Gastrocnemius medialis (tissue), 4 donors: ENCODE data around the gene PAM16. TPM values are rescaled to one million over a fixed set of nuclear protein-coding genes. Genes with fewer than 3 reads are reported as not detected.
"Not testable (repeated sequence)": the region's sequence is repeated elsewhere in the genome, so short reads cannot be mapped to it uniquely, and the experiment has no call there.

Experiments
- ATAC-seq, 2 donors: fragments of 150-250 bp; one replicate each; pipeline ENCODE4 v1.9.1; 2016
- DNase-seq, 2 donors: peaks; one replicate each; pipeline ENCODE4 v3.0.0-alpha.2; 2019
- H3K27ac ChIP-seq, 4 donors: fragments of 200-600 bp; sonication (generic); 1 replicate in 1 of 4; 2 replicates in 3 of 4; pipeline ENCODE4 v1.5.1; 2016 to 2018; ENCODE audit warnings: mild to moderate bottlenecking in 2 of 4, moderate library complexity in 1 of 4
- H3K27me3 ChIP-seq, 3 donors: fragments of 200-600 bp; sonication (generic) in 2 of 3; 1 replicate in 1 of 3; 2 replicates in 2 of 3; pipeline versions ENCODE4 v1.5.1 to v1.6.0; 2016 to 2019; ENCODE audit warnings: mild to moderate bottlenecking in 1 of 3, moderate library complexity in 1 of 3
- H3K36me3 ChIP-seq, 2 donors: fragments of 200-600 bp; sonication (generic) in 1 of 2; one replicate each; pipeline ENCODE4 v1.5.1; 2017 to 2018
- H3K4me1 ChIP-seq, 2 donors: fragments of 200-600 bp; sonication (generic) in 1 of 2; one replicate each; pipeline ENCODE4 v1.5.1; 2016 to 2017; ENCODE audit warnings: mild to moderate bottlenecking in 2 of 2
- H3K4me3 ChIP-seq, 4 donors: fragments of 200-600 bp; sonication (generic) in 3 of 4; 1 replicate in 1 of 4; 2 replicates in 3 of 4; pipeline ENCODE4 v1.5.1; 2016 to 2019; ENCODE audit warnings: mild to moderate bottlenecking in 2 of 4
- H3K9me3 ChIP-seq, 3 donors: fragments of 200-600 bp; sonication (generic) in 2 of 3; 1 replicate in 1 of 3; 2 replicates in 2 of 3; pipeline ENCODE4 v1.5.1; 2016 to 2019
- CTCF ChIP-seq, 5 experiments: fragments of 450-650 bp in 3 of 5; fragments of 200-600 bp in 2 of 5; sonication (generic) in 2 of 5; IDR thresholded peaks in 4 of 5; conservative IDR thresholded peaks in 1 of 5; 1 replicate in 4 of 5; 2 replicates in 1 of 5; pipeline ENCODE4 v1.5.1; 2016 to 2019; ENCODE audit warnings: antibody characterized with exemption in 5 of 5, mild to moderate bottlenecking in 3 of 5, moderate library complexity in 3 of 5
- POLR2A ChIP-seq, 2 donors: fragments of 450-650 bp; IDR thresholded peaks; one replicate each; pipeline ENCODE4 v1.6.1; 2017; ENCODE audit warnings: antibody characterized with exemption in 2 of 2, mild to moderate bottlenecking in 2 of 2, moderate library complexity in 2 of 2
- in situ Hi-C, 4 donors: fragments of 200-750 bp; cut with MboI; loops; one replicate each; pipeline versions ENCODE4 v1.15.0 to v1.8.0; 2017; ENCODE audit warnings: low sequenced_read_pairs in 4 of 4
- intact Hi-C: fragments of 100-400 bp; cut with DNase I; formaldehyde crosslinking; loops from one replicate; pipeline ENCODE4 v1.15.1; 2023; ENCODE audit warnings: low total_unique reads
- total RNA-seq, 4 donors: library from RNA; depleted of rRNA; stranded (reverse); fragments of >200 nt; gene quantifications; one replicate each; pipeline versions ENCODE4 v1.1.0 to v1.2.3, GENCODE V29; 2016

Gene PAM16
- total RNA-seq, 4 donors from 2014 or later: 112 to 174 (median 132) TPM

DNA sequence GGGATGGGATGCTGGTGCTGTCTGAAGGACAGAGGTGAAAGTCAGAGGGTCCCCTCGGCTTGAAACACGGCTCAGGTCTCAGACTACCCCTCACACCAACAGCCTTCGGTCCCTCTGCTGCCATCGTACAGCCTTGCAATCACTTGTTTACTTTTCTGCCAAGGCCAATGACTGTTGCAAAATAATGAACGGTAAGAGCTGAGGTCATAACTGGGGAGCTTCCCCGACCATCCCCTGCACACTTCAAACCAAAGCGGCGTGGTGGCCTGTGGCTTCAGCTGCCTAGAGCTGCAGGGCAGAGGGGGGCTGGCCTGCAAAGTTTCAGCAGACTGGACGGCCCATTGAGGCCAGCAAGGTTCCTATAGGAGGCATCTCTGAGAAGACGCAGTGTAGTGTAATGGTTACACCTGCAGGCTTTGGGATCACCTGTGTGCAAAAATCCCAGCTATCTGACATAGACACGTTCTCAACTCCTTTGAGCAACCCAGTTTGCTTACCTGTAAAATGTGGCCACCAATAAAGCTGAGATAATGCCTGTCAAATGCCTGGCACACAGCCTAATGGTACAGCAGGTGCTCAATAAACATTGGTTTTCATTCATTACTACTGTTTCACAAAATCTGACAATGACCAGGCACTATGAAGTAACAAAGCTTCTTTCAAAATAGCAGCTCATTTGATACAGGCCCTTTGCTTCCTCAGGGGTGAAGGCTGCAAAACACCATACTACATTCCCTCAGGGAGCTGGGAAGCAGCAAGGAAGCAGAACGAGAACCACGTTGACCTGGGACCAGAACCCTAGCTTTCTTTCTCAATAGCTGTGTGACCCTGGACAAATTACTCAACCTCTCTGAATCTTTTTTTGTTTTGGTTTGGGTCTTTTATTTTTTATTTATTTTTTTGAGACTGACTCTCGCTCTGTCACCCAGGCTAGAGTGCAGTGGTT is 5.0 kb downstream of the PAM16 start:
- intact Hi-C loops: no loop called here
- peak overlapping the region; percentile 64 to 92 (median 76) for H3K27ac ChIP-seq
- no peaks in the 10 kb centered on the region for H3K9me3 ChIP-seq
- ATAC-seq (no peak), DNase-seq (no peak)
- H3K4me3 ChIP-seq: no peak overlapping the region
- peaks cover 0 to 3% of the 10 kb centered on the region in 2 donors for H3K36me3 ChIP-seq
- no peaks in the 10 kb centered on the region for H3K27me3 ChIP-seq
- no peak for TF ChIP-seq POLR2A (IDR thresholded peaks at IDR 0.05)
- no peak for TF ChIP-seq CTCF (IDR thresholded peaks at IDR 0.05 in 4 of 5, conservative IDR thresholded peaks at IDR 0.05 in 1 of 5)
- H3K4me1 ChIP-seq: peaks cover 47% of the 10 kb centered on the region in 2 donors
- in situ Hi-C loops: loop anchor here in 1 of 4 donors (25.0 kb wide), 1 partner anchor 159 kb away; no protein-coding TSS in a partner anchor

DNA sequence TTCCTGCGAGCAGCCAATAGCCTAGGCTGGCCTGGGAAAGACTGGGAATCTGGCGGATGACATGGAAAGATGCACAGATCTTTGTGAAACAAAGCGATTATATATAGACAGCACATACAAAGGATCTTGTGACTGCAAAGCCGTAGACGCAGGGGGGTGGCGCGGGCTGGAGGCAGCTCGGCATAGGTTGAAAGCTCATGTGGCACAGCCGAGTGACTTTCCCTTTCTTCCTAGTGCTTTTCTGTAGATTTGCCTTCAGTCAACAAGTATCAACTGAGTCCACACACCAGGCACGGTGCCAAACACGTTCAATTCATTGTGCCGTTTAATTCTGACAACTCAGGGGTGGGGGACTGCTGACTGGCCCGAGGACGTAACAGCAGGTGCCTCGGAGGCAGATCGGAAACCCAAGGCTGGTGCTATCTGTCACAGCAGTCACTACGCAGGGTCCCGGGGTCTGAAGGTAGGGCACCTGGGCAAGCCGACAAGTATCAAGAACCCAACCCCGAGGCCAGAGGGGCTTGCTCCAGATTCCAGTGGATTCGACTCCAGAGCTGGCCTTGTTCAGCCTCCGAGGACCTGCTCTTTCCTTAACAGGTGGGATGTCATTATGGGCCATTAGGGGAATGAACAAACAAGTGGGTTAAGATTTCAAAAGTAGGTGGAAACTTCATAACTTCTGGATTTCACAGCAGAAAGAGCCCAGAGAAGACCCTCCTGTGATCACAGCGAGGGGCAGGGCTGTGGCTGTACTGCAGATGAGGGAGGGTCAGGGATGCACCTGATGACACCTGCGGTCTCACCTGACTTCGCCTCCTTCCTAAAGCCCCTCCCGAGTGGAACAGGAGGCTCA is 5.9 kb downstream of the PAM16 start:
- peaks cover 0 to 9% of the 10 kb centered on the region in 2 donors for H3K36me3 ChIP-seq
- H3K27me3 ChIP-seq: no peaks in the 10 kb centered on the region
- DNase-seq (no peak), ATAC-seq (no peak)
- intact Hi-C loops (no loop called here), in situ Hi-C loops (loop anchor here in 1 of 4 donors (25.0 kb wide), 1 partner anchor 158 kb away; no protein-coding TSS in a partner anchor)
- TF ChIP-seq POLR2A (IDR thresholded peaks at IDR 0.05) (no peak), CTCF (IDR thresholded peaks at IDR 0.05 in 4 of 5, conservative IDR thresholded peaks at IDR 0.05 in 1 of 5) (no peak)
- no peak overlapping the region for H3K4me3 ChIP-seq
- H3K4me1 ChIP-seq: peaks cover 44 to 46% of the 10 kb centered on the region in 2 donors
- H3K27ac ChIP-seq: peak overlapping the region; percentile 64 to 92 (median 76)
- H3K9me3 ChIP-seq: no peaks in the 10 kb centered on the region

GRCh38 chr16:4344300-4344982 is 6.7 kb downstream of the PAM16 start:
- H3K4me3 ChIP-seq, DNase-seq, ATAC-seq, intact Hi-C loops, H3K9me3 ChIP-seq, H3K27me3 ChIP-seq: not testable (repeated sequence)
- Histone ChIP-seq H3K36me3 (peaks cover 0 to 10% of the 10 kb centered on the region in 2 donors), H3K4me1 (peaks cover 36 to 39% of the 10 kb centered on the region in 2 donors), H3K27ac (peak overlapping the region in 3 of 4 donors; percentile 74 to 92 (median 78))
- in situ Hi-C loops: loop anchor here in 1 of 4 donors (25.0 kb wide), 1 partner anchor 157 kb away; no protein-coding TSS in a partner anchor

GRCh38 chr16:4342866-4343744 is 8.0 kb downstream of the PAM16 start:
- H3K27ac ChIP-seq: no peak overlapping the region
- intact Hi-C loops: no loop called here

More at GRCh38 chr16:4342866-4343744, 8.0 kb downstream of the PAM16 start:
- Histone ChIP-seq H3K4me3 (no peak overlapping the region), H3K36me3 (peaks cover 0 to 20% of the 10 kb centered on the region in 2 donors), H3K27me3 (no peaks in the 10 kb centered on the region), H3K9me3 (no peaks in the 10 kb centered on the region), H3K4me1 (peaks cover 31 to 34% of the 10 kb centered on the region in 2 donors)
- ATAC-seq (no peak), DNase-seq (no peak)
- TF ChIP-seq CTCF (IDR thresholded peaks at IDR 0.05 in 4 of 5, conservative IDR thresholded peaks at IDR 0.05 in 1 of 5) (no peak), POLR2A (IDR thresholded peaks at IDR 0.05) (no peak)
- in situ Hi-C loops: loop anchor here in 1 of 4 donors (25.0 kb wide), 1 partner anchor 156 kb away; no protein-coding TSS in a partner anchor
